Mesenchymal stem cell (in vitro differentiated cells and primary cell): ENCODE data around the gene GOLGA5.

Experiments
- DNase-seq: peaks from one replicate; pipeline ENCODE4 v3.0.0-alpha.2; 2013
- H2AFZ ChIP-seq: one replicate; pipeline ENCODE4 v1.6.1; 2013; ENCODE audit warnings: low read depth, mild to moderate bottlenecking, control low read depth, inconsistent platforms, low read length, moderate library complexity
- H2AK5ac ChIP-seq: 2 replicates; pipeline ENCODE4 v1.6.1; 2013; ENCODE audit warnings: low read length, moderate library complexity, mild to moderate bottlenecking, inconsistent platforms; ENCODE audit not compliant: severe bottlenecking
- H2BK120ac ChIP-seq: one replicate; pipeline ENCODE4 v1.6.1; 2013; ENCODE audit warnings: low read depth, mild to moderate bottlenecking, inconsistent platforms, low read length, moderate library complexity
- H2BK12ac ChIP-seq, 2 experiments: one replicate each; pipeline ENCODE4 v1.6.1; 2013; ENCODE audit warnings: inconsistent platforms in 2 of 2, low read length in 2 of 2, mild to moderate bottlenecking in 2 of 2, moderate library complexity in 2 of 2, control low read depth in 1 of 2
- H2BK15ac ChIP-seq: one replicate; pipeline ENCODE4 v1.6.1; 2013; ENCODE audit warnings: mild to moderate bottlenecking, low read depth, inconsistent platforms; ENCODE audit not compliant: poor library complexity, severe bottlenecking
- H2BK5ac ChIP-seq: 2 replicates; pipeline ENCODE4 v1.6.1; 2013; ENCODE audit warnings: low read depth, mild to moderate bottlenecking, low read length, control low read depth, inconsistent platforms; ENCODE audit not compliant: poor library complexity, severe bottlenecking
- H3K14ac ChIP-seq, 2 experiments: one replicate each; pipeline ENCODE4 v1.6.1; 2013; ENCODE audit warnings: inconsistent platforms in 2 of 2, low read length in 2 of 2, control low read depth in 1 of 2, mild to moderate bottlenecking in 1 of 2, moderate library complexity in 1 of 2
- H3K18ac ChIP-seq, 2 experiments: one replicate each; pipeline ENCODE4 v1.6.1; 2013; ENCODE audit warnings: inconsistent platforms in 2 of 2, low read length in 2 of 2, control low read depth in 1 of 2, low read depth in 1 of 2, mild to moderate bottlenecking in 1 of 2
- H3K23ac ChIP-seq, 2 experiments: one replicate each; pipeline ENCODE4 v1.6.1; 2013; ENCODE audit warnings: inconsistent platforms in 2 of 2, low read length in 2 of 2, mild to moderate bottlenecking in 2 of 2, moderate library complexity in 2 of 2, control low read depth in 1 of 2
- H3K27ac ChIP-seq: 2 replicates; pipeline ENCODE4 v1.5.1; 2013; ENCODE audit warnings: mild to moderate bottlenecking, moderate library complexity, low read length, control low read depth, inconsistent platforms; ENCODE audit not compliant: poor library complexity, severe bottlenecking
- H3K27me3 ChIP-seq, 2 experiments: 2 replicates each; pipeline versions ENCODE4 v1.6.1 to v1.7.0; 2013; ENCODE audit warnings: low read length in 2 of 2, mild to moderate bottlenecking in 2 of 2, moderate library complexity in 2 of 2, control low read depth in 1 of 2, inconsistent platforms in 1 of 2; ENCODE audit not compliant: control insufficient read depth in 1 of 2, insufficient read depth in 1 of 2
- H3K36me3 ChIP-seq, 2 experiments: 2 replicates each; pipeline versions ENCODE4 v1.6.1 to v1.7.0; 2013; ENCODE audit warnings: low read length in 2 of 2, control low read depth in 1 of 2, inconsistent platforms in 1 of 2, low read depth in 1 of 2, mild to moderate bottlenecking in 1 of 2; ENCODE audit not compliant: insufficient read depth in 2 of 2, control insufficient read depth in 1 of 2
- H3K4ac ChIP-seq, 2 experiments: one replicate each; pipeline ENCODE4 v1.6.1; 2013; ENCODE audit warnings: inconsistent platforms in 2 of 2, low read length in 2 of 2, mild to moderate bottlenecking in 2 of 2, moderate library complexity in 2 of 2, control low read depth in 1 of 2, low read depth in 1 of 2
- H3K4me1 ChIP-seq: 2 replicates; pipeline ENCODE4 v1.6.1; 2013; ENCODE audit warnings: low read depth, low read length, control low read depth; ENCODE audit not compliant: control insufficient read depth, insufficient read depth
- H3K4me2 ChIP-seq: 2 replicates; pipeline ENCODE4 v1.6.1; 2013; ENCODE audit warnings: low read length, mild to moderate bottlenecking, inconsistent platforms; ENCODE audit not compliant: poor library complexity, severe bottlenecking
- H3K4me3 ChIP-seq, 2 experiments: 2 replicates each; pipeline versions ENCODE4 v1.5.1 to v1.7.0; 2013; ENCODE audit warnings: low read length in 2 of 2, mild to moderate bottlenecking in 2 of 2, control low read depth in 1 of 2, low read depth in 1 of 2; ENCODE audit not compliant: insufficient read depth in 1 of 2
- H3K79me1 ChIP-seq: replicated peaks from 2 replicates; pipeline ENCODE4 v1.6.1; 2013; ENCODE audit warnings: mild to moderate bottlenecking, control low read depth, low read length, inconsistent platforms; ENCODE audit not compliant: poor library complexity, severe bottlenecking
- H3K9ac ChIP-seq: 2 replicates; pipeline ENCODE4 v1.7.0; 2013; ENCODE audit warnings: mild to moderate bottlenecking, low read length, moderate library complexity
- H3K9me3 ChIP-seq: 2 replicates; pipeline ENCODE4 v1.7.0; 2013; ENCODE audit warnings: mild to moderate bottlenecking, low read length; ENCODE audit not compliant: control insufficient read depth
- H4K8ac ChIP-seq: one replicate; pipeline ENCODE4 v1.6.1; 2013; ENCODE audit warnings: inconsistent platforms, mild to moderate bottlenecking, low read length, moderate library complexity
- H4K91ac ChIP-seq: one replicate; pipeline ENCODE4 v1.6.1; 2013; ENCODE audit warnings: mild to moderate bottlenecking, low read length, inconsistent platforms
- WGBS: methylation state at CpG from one replicate; pipeline ENCODE4 v1.1.7; 2013; ENCODE audit warnings: mixed read lengths; 5-methylcytosine and 5-hydroxymethylcytosine counted together

The GOLGA5 gene

GRCh38 chr14:92866901-92867865 lies 73.1 kb downstream of the GOLGA5 start:
- Histone ChIP-seq H3K4me1 (no peaks in the 10 kb centered on the region), H3K4me3 (no peak overlapping the region), H2BK15ac (no peak overlapping the region), H2BK12ac (no peak overlapping the region), H3K9ac (no peak overlapping the region), H2BK120ac (no peak overlapping the region), H2BK5ac (no peak overlapping the region), H2AFZ (no peak overlapping the region), H3K23ac (no peak overlapping the region), H3K27me3 (peaks cover 5 to 14% of the 10 kb centered on the region in 2 experiments), H3K9me3 (peaks cover 13% of the 10 kb centered on the region), H3K27ac (no peak overlapping the region), H3K4ac (no peak overlapping the region), H4K8ac (peak overlapping the region; percentile 23), H3K18ac (no peak overlapping the region), H3K79me1 (no peaks in the 10 kb centered on the region), H3K14ac (no peak overlapping the region), H3K36me3 (no peaks in the 10 kb centered on the region), H2AK5ac (no peak overlapping the region), H3K4me2 (no peak overlapping the region), H4K91ac (peak overlapping the region; percentile 68)
- 80% methylated on average over 10 of the region's 14 CpGs for WGBS
- no peak for DNase-seq

- Histone ChIP-seq H2BK120ac (no peak overlapping the region), H3K27ac (no peak overlapping the region), H3K9me3 (no peaks in the 10 kb centered on the region), H3K36me3 (no peaks in the 10 kb centered on the region), H3K14ac (no peak overlapping the region), H2BK15ac (no peak overlapping the region), H4K8ac (no peak overlapping the region), H3K27me3 (peaks cover 24 to 58% of the 10 kb centered on the region in 2 experiments), H3K4me1 (peaks cover 11% of the 10 kb centered on the region), H2BK5ac (no peak overlapping the region), H4K91ac (no peak overlapping the region), H3K79me1 (no peaks in the 10 kb centered on the region), H3K18ac (no peak overlapping the region), H3K4me3 (no peak overlapping the region), H3K23ac (no peak overlapping the region), H2BK12ac (no peak overlapping the region), H2AK5ac (no peak overlapping the region), H3K9ac (no peak overlapping the region), H3K4me2 (no peak overlapping the region), H3K4ac (no peak overlapping the region), H2AFZ (no peak overlapping the region)
- DNase-seq: no peak
- WGBS: 10% methylated on average over 12 of the region's 13 CpGs
Measured at GRCh38 chr14:92874962-92875661, 81.0 kb downstream of the GOLGA5 start.

GRCh38 chr14:92877757-92878431 lies 83.8 kb downstream of the GOLGA5 start:
- 50% methylated on average over 18 of the region's 18 CpGs for WGBS
- Histone ChIP-seq H2BK120ac (no peak overlapping the region), H3K27me3 (peaks cover 37 to 77% of the 10 kb centered on the region in 2 experiments), H3K4me1 (peaks cover 11% of the 10 kb centered on the region), H3K79me1 (no peaks in the 10 kb centered on the region), H2BK15ac (no peak overlapping the region), H2AFZ (no peak overlapping the region), H3K4me3 (no peak overlapping the region), H4K8ac (no peak overlapping the region), H3K9ac (no peak overlapping the region), H3K18ac (no peak overlapping the region), H3K4me2 (peak overlapping the region; percentile 27), H3K14ac (no peak overlapping the region), H3K4ac (no peak overlapping the region), H2BK5ac (no peak overlapping the region), H3K9me3 (no peaks in the 10 kb centered on the region), H3K36me3 (no peaks in the 10 kb centered on the region), H2BK12ac (no peak overlapping the region), H4K91ac (no peak overlapping the region), H3K23ac (no peak overlapping the region), H3K27ac (no peak overlapping the region), H2AK5ac (no peak overlapping the region)
- no peak for DNase-seq

GRCh38 chr14:92880351-92880750 lies 86.2 kb downstream of the GOLGA5 start:
- Histone ChIP-seq H2BK120ac (no peak overlapping the region), H3K18ac (no peak overlapping the region), H2AK5ac (no peak overlapping the region), H3K4me1 (peaks cover 6% of the 10 kb centered on the region), H2AFZ (no peak overlapping the region), H3K23ac (no peak overlapping the region), H3K36me3 (no peaks in the 10 kb centered on the region), H3K4me3 (no peak overlapping the region), H2BK5ac (no peak overlapping the region), H3K27ac (no peak overlapping the region), H3K9ac (no peak overlapping the region), H3K9me3 (peaks cover 6% of the 10 kb centered on the region), H2BK15ac (no peak overlapping the region), H4K91ac (no peak overlapping the region), H3K4me2 (no peak overlapping the region), H2BK12ac (no peak overlapping the region), H3K4ac (no peak overlapping the region), H3K79me1 (no peaks in the 10 kb centered on the region), H3K27me3 (peaks cover 35 to 83% of the 10 kb centered on the region in 2 experiments), H3K14ac (no peak overlapping the region), H4K8ac (no peak overlapping the region)
- 84% methylated on average over 7 of the region's 7 CpGs for WGBS
- DNase-seq: no peak
